Type B pancreatic cell (in vitro differentiated cells): Measurements from ENCODE around the gene SNN. TPM values are rescaled to one million over a fixed set of nuclear protein-coding genes. Genes with fewer than 3 reads are reported as not detected.

Source experiments
- DNase-seq: peaks from one replicate; pipeline ENCODE4 v3.0.0; 2021; ENCODE audit warnings: mixed read lengths; ENCODE audit not compliant: unreplicated experiment; ENCODE audit errors: extremely low spot score
- H3K27ac Mint-ChIP-seq: 2 replicates; pipeline ENCODE4 v1.8.0; 2021; ENCODE audit warnings: mild to moderate bottlenecking, mixed read lengths
- H3K27me3 Mint-ChIP-seq: 2 replicates; pipeline ENCODE4 v1.8.0; 2021; ENCODE audit warnings: mixed read lengths
- H3K36me3 Mint-ChIP-seq: 2 replicates; pipeline ENCODE4 v1.8.0; 2021; ENCODE audit warnings: mixed read lengths
- H3K4me1 Mint-ChIP-seq: one replicate; pipeline ENCODE4 v1.8.0; 2021; ENCODE audit warnings: mixed read lengths; ENCODE audit not compliant: unreplicated experiment
- H3K4me3 Mint-ChIP-seq: 2 replicates; pipeline ENCODE4 v1.8.0; 2021; ENCODE audit warnings: mild to moderate bottlenecking, mixed read lengths
- H3K9me3 Mint-ChIP-seq: 2 replicates; pipeline ENCODE4 v1.8.0; 2021; ENCODE audit warnings: mixed read lengths
- total RNA-seq: library from RNA; stranded (reverse); gene quantifications from 2 replicates; pipeline ENCODE4 v1.2.1, GENCODE V29; 2021; ENCODE audit warnings: low replicate concordance
- TF ChIP-seq, protein P1 (sequence below): fragments of 200-600 bp; sonication (generic); conservative IDR thresholded peaks from 2 replicates; pipeline ENCODE4 v1.5.0; 2021; ENCODE audit warnings: antibody characterized with exemption, mild to moderate bottlenecking

Gene SNN
- total RNA-seq, 1 donor from 2014 or later = 44.0 TPM

DNA sequence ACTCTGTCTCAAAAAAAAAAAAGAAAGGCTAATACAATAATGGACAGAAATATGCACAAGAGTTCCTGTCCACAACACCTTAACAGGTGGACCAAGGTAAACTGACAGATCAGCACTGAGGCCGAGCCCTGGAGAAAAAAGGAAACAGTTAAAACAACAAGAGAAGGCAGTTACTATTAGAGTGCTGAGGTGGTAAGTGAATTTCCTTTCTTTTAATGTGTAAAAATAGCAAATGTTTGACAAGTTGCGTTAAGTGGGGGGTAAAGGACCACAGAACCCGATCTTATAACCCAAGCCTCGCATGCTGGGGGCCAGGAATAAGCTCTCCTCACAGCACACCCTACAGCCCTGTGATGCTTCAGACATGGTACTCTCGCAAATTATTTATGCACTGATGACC, 49.6 kb downstream of the SNN start:
- peaks cover 32% of the 10 kb centered on the region for H3K4me1 Mint-ChIP-seq
- no peak for DNase-seq
- TF ChIP-seq, protein P1, sequence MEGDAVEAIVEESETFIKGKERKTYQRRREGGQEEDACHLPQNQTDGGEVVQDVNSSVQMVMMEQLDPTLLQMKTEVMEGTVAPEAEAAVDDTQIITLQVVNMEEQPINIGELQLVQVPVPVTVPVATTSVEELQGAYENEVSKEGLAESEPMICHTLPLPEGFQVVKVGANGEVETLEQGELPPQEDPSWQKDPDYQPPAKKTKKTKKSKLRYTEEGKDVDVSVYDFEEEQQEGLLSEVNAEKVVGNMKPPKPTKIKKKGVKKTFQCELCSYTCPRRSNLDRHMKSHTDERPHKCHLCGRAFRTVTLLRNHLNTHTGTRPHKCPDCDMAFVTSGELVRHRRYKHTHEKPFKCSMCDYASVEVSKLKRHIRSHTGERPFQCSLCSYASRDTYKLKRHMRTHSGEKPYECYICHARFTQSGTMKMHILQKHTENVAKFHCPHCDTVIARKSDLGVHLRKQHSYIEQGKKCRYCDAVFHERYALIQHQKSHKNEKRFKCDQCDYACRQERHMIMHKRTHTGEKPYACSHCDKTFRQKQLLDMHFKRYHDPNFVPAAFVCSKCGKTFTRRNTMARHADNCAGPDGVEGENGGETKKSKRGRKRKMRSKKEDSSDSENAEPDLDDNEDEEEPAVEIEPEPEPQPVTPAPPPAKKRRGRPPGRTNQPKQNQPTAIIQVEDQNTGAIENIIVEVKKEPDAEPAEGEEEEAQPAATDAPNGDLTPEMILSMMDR = no peak
- no peaks in the 10 kb centered on the region for H3K27me3 Mint-ChIP-seq
- no peak overlapping the region for H3K4me3 Mint-ChIP-seq
- no peaks in the 10 kb centered on the region for H3K9me3 Mint-ChIP-seq
- H3K36me3 Mint-ChIP-seq = peaks cover 18% of the 10 kb centered on the region
- H3K27ac Mint-ChIP-seq = no peak overlapping the region

DNA sequence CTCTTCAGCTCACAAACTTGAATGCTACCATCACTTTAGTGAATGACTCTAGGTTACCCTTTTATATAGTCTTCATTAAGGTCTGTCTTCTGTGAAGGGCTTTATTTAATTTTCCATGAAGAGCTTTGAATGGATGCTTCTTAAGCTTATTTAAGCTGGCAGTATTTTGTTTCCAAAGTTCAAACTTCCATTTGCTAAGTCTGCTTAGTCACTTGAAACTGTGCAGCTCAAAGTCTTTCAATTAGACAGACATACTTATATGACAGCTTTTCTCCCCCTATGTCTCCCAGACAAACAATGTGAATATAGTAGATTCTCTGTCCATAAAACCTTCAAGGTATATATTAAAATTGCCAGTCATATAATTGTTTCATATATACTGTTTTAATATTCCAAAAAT, 50.9 kb downstream of the SNN start:
- Mint-ChIP-seq H3K36me3 (peaks cover 23% of the 10 kb centered on the region), H3K4me3 (no peak overlapping the region), H3K4me1 (peaks cover 32% of the 10 kb centered on the region), H3K27ac (no peak overlapping the region), H3K9me3 (no peaks in the 10 kb centered on the region), H3K27me3 (no peaks in the 10 kb centered on the region)
- TF ChIP-seq, protein P1 = no peak
- no peak for DNase-seq

DNA sequence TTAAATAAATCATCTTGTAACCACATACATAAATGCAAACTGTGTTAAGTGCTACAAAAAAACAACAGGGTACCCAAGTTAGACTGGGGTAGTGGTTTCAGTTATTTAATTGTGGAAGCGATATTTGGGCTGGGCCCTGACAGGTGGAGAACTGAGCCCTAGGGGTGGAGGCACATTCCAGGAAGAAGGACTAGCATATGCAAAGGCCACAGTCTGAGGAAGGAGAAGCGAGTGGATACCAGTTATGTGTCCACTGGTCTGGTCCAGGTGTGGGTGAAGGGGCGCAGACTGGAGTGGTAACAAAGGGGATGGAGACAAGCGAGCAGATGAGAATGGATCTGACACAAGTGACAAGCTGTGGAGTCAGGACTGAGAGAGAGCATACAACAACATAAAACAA, 51.5 kb downstream of the SNN start:
- TF ChIP-seq, protein P1 = no peak
- Mint-ChIP-seq H3K27ac (peak overlapping the region; percentile 58), H3K9me3 (no peaks in the 10 kb centered on the region), H3K36me3 (peaks cover 19% of the 10 kb centered on the region), H3K4me3 (no peak overlapping the region), H3K27me3 (no peaks in the 10 kb centered on the region), H3K4me1 (peaks cover 28% of the 10 kb centered on the region)
- no peak for DNase-seq

DNA sequence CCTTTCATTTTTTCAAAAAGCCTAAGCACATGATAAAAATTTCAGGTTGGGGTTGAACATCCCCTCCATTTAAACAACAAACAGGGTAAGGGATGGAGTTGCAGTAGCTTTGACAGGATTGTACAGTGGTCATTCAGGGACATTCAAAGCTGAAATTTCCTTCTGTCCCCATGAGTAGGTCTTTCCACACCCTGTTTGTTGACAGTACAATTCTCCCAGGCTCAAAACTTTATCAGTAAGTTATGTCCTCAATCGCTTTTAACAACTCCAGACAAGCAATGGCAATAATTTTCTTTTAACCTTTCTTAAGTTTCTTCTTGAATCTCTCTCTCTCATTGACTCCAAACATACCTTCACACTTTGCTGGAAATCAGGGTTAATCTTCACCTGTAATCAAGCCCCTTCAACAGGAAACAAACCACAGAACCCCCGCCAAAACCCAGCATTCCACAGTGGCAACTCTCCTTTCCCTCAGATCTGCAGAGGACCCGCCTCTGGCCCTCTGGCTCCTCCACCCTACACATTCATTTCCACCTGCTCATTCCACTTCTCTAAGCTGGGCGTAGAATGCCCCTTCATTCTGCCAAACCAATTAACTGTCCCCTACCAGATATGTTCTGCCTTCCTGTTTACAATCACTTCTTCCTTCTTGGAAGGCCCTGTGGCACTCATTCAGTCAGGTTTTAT, 53.7 kb downstream of the SNN start:
- Mint-ChIP-seq H3K4me3 (no peak overlapping the region), H3K9me3 (no peaks in the 10 kb centered on the region), H3K36me3 (peaks cover 26% of the 10 kb centered on the region), H3K4me1 (peaks cover 15% of the 10 kb centered on the region), H3K27me3 (no peaks in the 10 kb centered on the region), H3K27ac (peak overlapping the region; percentile 52)
- no peak for DNase-seq
- TF ChIP-seq, protein P1 = no peak

DNA sequence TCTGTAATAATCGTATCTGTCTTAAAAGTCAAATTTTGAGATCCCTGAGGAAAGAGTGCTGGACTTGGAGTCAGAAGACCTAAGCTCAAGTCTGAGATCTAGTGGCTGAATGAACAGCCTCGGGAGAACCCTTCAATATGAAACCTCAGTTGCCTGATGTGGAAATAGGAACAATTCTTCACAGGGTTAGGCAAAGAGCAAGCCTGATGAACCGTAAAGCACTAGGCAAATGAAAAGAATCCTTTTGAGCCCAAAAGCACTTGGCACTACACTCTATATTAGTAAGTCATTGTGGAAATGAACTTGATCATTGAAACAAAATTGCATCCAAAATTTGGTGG, 54.2 kb downstream of the SNN start:
- Mint-ChIP-seq H3K36me3 (peaks cover 26% of the 10 kb centered on the region), H3K4me3 (no peak overlapping the region), H3K4me1 (peaks cover 15% of the 10 kb centered on the region), H3K27ac (no peak overlapping the region), H3K27me3 (no peaks in the 10 kb centered on the region), H3K9me3 (no peaks in the 10 kb centered on the region)
- TF ChIP-seq, protein P1 = no peak
- no peak for DNase-seq

GRCh38 chr16:11725457-11725856, 57.2 kb downstream of the SNN start:
- Mint-ChIP-seq H3K9me3 (no peaks in the 10 kb centered on the region), H3K36me3 (peaks cover 31% of the 10 kb centered on the region), H3K4me1 (peaks cover 6% of the 10 kb centered on the region), H3K4me3 (no peak overlapping the region), H3K27ac (no peak overlapping the region), H3K27me3 (no peaks in the 10 kb centered on the region)
- TF ChIP-seq, protein P1 = no peak
- no peak for DNase-seq
